Nephron progenitor cell (in vitro differentiated cells): ENCODE data around the gene CNN1.
"Not testable (repeated sequence)": the region's sequence is repeated elsewhere in the genome, so short reads cannot be mapped to it uniquely, and the experiment has no call there.

Source experiments
- DNase-seq: peaks from one replicate; pipeline ENCODE4 v3.0.0; 2021
- H3K27ac Mint-ChIP-seq: 2 replicates; pipeline ENCODE4 v1.8.0; 2021; ENCODE audit warnings: mild to moderate bottlenecking, moderate library complexity, mixed read lengths
- H3K27me3 Mint-ChIP-seq: 2 replicates; pipeline ENCODE4 v1.8.0; 2021; ENCODE audit warnings: mild to moderate bottlenecking, low read depth, mixed read lengths; ENCODE audit not compliant: poor library complexity
- H3K36me3 Mint-ChIP-seq: 2 replicates; pipeline ENCODE4 v1.8.0; 2021; ENCODE audit warnings: low read depth, mixed read lengths
- H3K4me1 Mint-ChIP-seq: 2 replicates; pipeline ENCODE4 v1.8.0; 2021; ENCODE audit warnings: mixed read lengths
- H3K4me3 Mint-ChIP-seq: 2 replicates; pipeline ENCODE4 v1.8.0; 2021; ENCODE audit warnings: mild to moderate bottlenecking, moderate library complexity, mixed read lengths
- H3K9me3 Mint-ChIP-seq: 2 replicates; pipeline ENCODE4 v1.8.0; 2021; ENCODE audit warnings: mild to moderate bottlenecking, moderate library complexity, mixed read lengths
- TF ChIP-seq, protein P1 (sequence below): fragments of 200-600 bp; sonication (generic); IDR thresholded peaks from 2 replicates; pipeline ENCODE4 v1.5.0; 2021; ENCODE audit warnings: antibody characterized with exemption

The CNN1 gene

DNA sequence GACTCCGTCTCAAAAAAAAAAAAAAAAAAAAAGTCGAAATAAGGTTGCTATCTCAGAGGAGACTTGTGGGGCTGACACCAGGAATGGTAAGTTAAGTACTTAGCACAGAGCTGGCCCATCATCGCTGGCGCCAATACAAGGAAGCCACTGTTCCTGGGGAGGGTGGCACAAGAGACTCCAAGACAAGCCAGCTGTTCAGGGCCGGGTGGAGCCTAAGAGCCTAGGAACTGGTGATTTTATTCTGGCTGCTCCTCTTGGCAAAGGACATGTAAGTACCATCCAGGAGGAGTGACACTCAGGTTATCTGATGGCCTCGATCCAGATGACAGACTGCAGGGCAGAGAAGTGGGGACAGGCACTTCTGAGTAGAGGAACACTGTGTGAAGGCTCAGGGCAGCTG lies 16.6 kb downstream of the CNN1 start:
- no peak for DNase-seq
- peaks cover 7% of the 10 kb centered on the region for H3K27me3 Mint-ChIP-seq
- H3K4me3 Mint-ChIP-seq = peak overlapping the region; percentile 18
- no peaks in the 10 kb centered on the region for H3K9me3 Mint-ChIP-seq
- TF ChIP-seq, protein P1, sequence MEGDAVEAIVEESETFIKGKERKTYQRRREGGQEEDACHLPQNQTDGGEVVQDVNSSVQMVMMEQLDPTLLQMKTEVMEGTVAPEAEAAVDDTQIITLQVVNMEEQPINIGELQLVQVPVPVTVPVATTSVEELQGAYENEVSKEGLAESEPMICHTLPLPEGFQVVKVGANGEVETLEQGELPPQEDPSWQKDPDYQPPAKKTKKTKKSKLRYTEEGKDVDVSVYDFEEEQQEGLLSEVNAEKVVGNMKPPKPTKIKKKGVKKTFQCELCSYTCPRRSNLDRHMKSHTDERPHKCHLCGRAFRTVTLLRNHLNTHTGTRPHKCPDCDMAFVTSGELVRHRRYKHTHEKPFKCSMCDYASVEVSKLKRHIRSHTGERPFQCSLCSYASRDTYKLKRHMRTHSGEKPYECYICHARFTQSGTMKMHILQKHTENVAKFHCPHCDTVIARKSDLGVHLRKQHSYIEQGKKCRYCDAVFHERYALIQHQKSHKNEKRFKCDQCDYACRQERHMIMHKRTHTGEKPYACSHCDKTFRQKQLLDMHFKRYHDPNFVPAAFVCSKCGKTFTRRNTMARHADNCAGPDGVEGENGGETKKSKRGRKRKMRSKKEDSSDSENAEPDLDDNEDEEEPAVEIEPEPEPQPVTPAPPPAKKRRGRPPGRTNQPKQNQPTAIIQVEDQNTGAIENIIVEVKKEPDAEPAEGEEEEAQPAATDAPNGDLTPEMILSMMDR = no peak
- no peak overlapping the region for H3K27ac Mint-ChIP-seq
- H3K4me1 Mint-ChIP-seq = peaks cover 28% of the 10 kb centered on the region
- peaks cover 12% of the 10 kb centered on the region for H3K36me3 Mint-ChIP-seq

DNA sequence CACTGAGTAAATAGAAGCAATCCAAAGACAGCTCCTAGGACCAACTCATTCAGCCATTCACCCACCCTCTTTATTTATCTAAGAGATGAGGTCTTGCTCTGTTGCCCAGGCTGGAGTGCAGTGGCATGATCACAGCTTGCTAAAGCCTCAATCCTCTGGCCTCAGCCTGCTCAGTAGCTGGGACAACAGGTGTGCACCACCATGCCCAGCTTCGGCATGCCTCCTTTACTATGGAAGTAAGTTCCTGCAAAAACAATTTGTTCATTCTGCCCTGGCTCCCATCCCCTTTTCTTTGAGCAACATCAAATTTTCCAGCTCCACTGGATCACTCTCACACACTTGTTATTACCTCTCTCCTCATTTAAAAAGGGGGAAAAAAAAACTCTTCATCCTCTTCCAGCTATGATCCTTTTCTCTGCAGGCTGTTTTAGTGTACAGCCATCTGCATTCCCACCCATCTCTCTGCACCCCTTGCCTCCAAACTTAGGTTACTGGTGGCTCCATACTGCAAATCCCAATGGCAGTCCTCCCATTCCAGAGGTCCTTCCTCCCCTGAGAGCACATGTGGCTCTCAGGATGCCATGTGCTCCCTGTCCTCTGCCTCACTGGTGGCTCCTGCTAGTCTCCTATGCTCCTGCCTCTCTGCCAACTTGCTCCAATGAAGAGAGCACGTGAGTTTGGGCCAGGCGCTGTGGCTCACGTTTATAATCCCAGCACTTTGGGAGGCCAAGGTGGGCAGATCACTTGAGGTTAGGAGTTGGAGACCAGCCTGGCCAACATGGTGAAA lies 18.2 kb downstream of the CNN1 start:
- DNase-seq = no peak
- Mint-ChIP-seq H3K9me3 (no peaks in the 10 kb centered on the region), H3K4me1 (peaks cover 37% of the 10 kb centered on the region), H3K36me3 (peaks cover 12% of the 10 kb centered on the region), H3K4me3 (peak overlapping the region; percentile 66), H3K27me3 (peaks cover 7% of the 10 kb centered on the region), H3K27ac (peak overlapping the region; percentile 22)
- TF ChIP-seq, protein P1 = no peak

DNA sequence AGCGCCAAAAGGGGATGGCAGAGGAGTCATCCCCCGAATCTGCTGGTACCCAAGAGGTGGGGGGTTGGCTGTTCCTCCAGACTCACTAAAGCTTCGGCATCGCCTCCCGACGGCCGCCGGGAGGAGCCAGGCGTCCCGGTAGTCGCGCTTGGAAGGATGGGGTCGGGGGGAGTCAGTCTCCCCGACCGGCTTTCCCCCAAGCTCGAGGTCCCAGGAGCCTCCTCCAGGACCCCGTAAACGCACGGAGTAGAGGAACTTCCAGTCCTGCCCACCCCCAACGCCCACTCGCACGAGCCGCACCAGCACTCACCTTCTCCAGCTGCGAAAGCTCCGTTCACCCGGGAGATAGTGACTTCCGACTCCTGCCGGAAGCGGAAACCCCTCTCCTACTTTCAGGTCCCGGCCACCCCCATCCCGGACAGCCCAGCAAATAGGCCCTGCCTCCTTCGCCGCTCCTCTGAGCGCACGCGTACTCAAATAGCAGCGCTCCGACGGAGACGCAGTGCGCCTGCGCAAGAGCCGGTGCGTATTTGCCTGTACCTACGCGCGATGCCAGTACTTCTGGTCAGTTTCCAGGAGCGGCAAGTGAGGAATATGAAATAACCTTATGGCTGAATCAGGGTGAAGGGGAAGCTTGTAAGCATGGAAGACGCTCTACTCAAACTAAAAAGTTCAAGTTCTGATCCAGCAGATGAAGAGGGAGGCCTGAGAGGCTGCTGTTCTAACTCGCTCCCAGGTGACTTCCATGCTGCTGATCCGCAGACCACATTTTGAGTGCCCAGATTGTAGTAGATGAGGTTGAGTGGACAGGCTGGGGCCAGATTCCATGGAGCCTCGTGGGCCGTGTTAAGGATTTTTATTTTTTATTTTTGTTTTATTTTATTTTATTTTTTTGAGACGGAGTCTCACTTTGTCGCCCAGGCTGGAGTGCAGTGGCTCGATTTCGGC lies 20.5 kb downstream of the CNN1 start, which contains the start of gene ELOF1:
Gene ELOF1 (minus strand): TSS at position 350 of the 948 bp plus-strand sequence. CDS start 4,883 bp downstream, outside the sequence.
- Mint-ChIP-seq H3K27me3 (peaks cover 10% of the 10 kb centered on the region), H3K4me1 (peaks cover 39% of the 10 kb centered on the region), H3K4me3 (peak within 1 kb of the TSS; percentile 87), H3K27ac (peak within 1 kb of the TSS; percentile 64), H3K36me3 (peaks cover 7% of the 10 kb centered on the region), H3K9me3 (no peaks in the 10 kb centered on the region)
- peak; percentile 97 for DNase-seq
- TF ChIP-seq, protein P1 = no peak

DNA sequence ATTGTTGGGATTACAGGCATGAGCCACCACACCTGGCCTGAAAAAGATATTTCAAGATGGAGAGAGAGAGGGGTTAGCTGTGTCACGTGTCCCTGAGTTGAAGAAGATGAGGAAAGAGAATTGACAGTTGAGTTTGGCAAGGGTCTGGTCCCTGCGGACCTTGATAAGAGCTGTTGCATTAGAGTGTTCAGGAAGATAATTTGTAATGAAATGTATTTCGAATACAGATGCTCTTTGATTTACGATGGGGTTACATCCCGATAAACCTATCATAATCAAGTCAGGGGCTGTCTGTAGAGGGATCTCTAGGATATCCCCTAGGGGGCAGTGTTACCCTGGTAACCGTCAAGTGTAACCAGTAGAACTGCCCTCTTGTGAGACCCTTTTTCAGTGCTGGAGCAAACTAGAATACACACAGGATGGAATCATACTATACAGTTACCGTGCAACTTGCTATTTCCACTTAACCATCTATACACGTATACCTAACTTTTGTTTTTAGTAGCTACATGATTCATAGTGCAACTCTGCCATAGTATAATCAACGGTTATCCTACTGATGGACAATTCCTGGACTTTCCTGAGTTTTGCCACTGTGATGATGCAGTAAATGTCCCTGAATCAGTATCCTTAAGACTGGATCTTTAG lies 21.9 kb downstream of the CNN1 start:
- Mint-ChIP-seq H3K4me1 (peaks cover 39% of the 10 kb centered on the region), H3K27me3 (peaks cover 10% of the 10 kb centered on the region), H3K27ac (no peak overlapping the region), H3K4me3 (peak overlapping the region; percentile 73), H3K9me3 (no peaks in the 10 kb centered on the region), H3K36me3 (peaks cover 6% of the 10 kb centered on the region)
- TF ChIP-seq, protein P1 = peak; percentile 76
- DNase-seq = peak; percentile 68

DNA sequence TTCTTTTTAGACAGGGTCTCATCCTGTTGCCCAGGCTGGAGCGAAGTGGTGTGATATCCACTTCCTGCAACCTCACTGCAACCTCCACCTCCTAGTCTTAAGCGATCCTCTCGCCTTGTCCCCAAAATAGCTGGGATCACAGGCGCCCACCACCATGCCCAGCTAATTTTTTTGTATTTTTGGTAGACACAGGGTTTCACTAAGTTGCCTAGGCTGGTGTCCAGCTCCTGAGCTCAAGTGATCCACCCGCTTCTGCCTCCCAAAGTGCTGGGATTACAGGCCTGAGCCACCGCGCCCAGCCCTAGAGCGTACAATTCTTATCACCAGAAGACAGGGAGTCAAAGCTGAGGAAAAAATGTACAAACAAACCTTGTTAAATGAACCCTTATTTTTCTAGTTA lies 24.9 kb downstream of the CNN1 start:
- Mint-ChIP-seq H3K27ac (no peak overlapping the region), H3K27me3 (peaks cover 3% of the 10 kb centered on the region), H3K9me3 (no peaks in the 10 kb centered on the region), H3K4me1 (peaks cover 22% of the 10 kb centered on the region), H3K36me3 (peaks cover 4% of the 10 kb centered on the region), H3K4me3 (no peak overlapping the region)
- TF ChIP-seq, protein P1 = no peak
- no peak for DNase-seq

DNA sequence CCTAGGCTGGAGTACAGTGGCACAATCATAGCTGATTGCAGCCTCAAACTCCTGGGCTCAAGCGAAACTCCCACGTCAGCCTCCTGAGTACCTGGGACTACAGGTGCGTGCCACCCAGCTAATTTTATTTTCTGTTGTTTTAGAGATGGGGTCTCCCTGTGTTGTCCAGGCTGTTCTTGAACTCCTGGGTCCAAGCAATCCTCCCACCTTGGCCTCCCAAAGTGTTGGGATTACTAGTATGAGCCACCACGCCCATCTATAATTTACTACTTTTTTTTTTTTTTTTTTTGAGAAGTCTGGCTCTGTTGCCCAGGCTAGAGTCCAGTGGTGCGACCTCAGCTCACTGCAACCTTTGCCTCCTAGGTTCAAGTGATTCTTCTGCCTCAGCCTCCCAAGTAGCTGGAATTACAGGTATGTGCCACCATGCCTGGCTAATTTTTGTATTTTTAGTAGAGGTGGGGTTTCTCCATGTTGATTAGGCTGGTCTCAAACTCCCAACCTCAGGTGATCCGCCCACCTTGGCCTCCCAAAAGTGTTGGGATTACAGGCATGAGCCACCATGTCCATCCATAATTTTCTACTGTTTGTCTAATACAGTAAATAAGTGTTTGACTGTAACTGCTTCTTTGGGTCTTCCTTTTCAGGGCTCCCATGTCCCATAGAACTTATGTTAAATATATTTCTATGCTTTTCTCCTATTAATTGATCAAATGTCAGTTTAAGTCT lies 25.6 kb downstream of the CNN1 start:
- not testable (repeated sequence) for H3K27me3 Mint-ChIP-seq, DNase-seq, H3K36me3 Mint-ChIP-seq, H3K4me3 Mint-ChIP-seq, H3K27ac Mint-ChIP-seq, H3K9me3 Mint-ChIP-seq
- peaks cover 16% of the 10 kb centered on the region for H3K4me1 Mint-ChIP-seq

DNA sequence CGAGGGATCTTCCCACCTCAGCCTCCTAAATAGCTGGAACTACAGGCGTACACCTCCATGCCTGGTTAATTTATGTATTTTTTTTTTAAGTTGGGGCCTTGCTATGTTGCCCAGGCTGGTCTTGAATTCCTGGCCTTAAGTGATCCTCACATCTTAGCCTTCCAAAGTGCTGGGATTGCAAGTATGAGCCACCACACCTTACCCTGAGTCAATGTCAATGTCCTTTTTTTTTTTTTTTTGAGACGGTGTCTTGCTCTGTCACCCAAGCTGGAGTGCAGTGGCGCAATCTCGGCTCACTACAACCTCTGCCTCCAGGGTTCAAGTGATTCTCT lies 27.0 kb downstream of the CNN1 start:
- not testable (repeated sequence) for H3K4me3 Mint-ChIP-seq, DNase-seq, H3K4me1 Mint-ChIP-seq, H3K27me3 Mint-ChIP-seq, H3K9me3 Mint-ChIP-seq, H3K36me3 Mint-ChIP-seq, H3K27ac Mint-ChIP-seq
